Muscle layer of duodenum (tissue), 2 donors: ENCODE data around the gene AGBL3.
A peak's percentile ranks its signal among the peaks of the same experiment; 100 is the strongest.
"Not testable (repeated sequence)": the region's sequence is repeated elsewhere in the genome, so short reads cannot be mapped to it uniquely, and the experiment has no call there.

ENCODE experiments used
- H3K27ac ChIP-seq: one replicate; pipeline ENCODE4 v1.7.0; 2013; ENCODE audit warnings: mild to moderate bottlenecking, low read length
- H3K27me3 ChIP-seq: one replicate; pipeline ENCODE4 v1.7.0; 2013; ENCODE audit warnings: low read depth, mild to moderate bottlenecking, control low read depth, low read length
- H3K36me3 ChIP-seq, 2 donors: one replicate each; pipeline ENCODE4 v1.7.0; 2013; ENCODE audit warnings: low read length in 2 of 2, control low read depth in 1 of 2, mild to moderate bottlenecking in 1 of 2; ENCODE audit not compliant: insufficient read depth in 2 of 2, control insufficient read depth in 1 of 2
- H3K4me1 ChIP-seq, 2 donors: one replicate each; pipeline ENCODE4 v1.7.0; 2013; ENCODE audit warnings: low read length in 2 of 2, mild to moderate bottlenecking in 2 of 2, control low read depth in 1 of 2, moderate library complexity in 1 of 2; ENCODE audit not compliant: insufficient read depth in 2 of 2, control insufficient read depth in 1 of 2
- H3K4me3 ChIP-seq, 2 donors: one replicate each; pipeline ENCODE4 v1.7.0; 2013; ENCODE audit warnings: low read length in 2 of 2, low read depth in 1 of 2, mild to moderate bottlenecking in 1 of 2
- H3K9me3 ChIP-seq, 2 donors: one replicate each; pipeline ENCODE4 v1.7.0; 2013; ENCODE audit warnings: low read length in 2 of 2, control low read depth in 1 of 2, mild to moderate bottlenecking in 1 of 2; ENCODE audit not compliant: control insufficient read depth in 1 of 2
- donor health status: healthy.

AGBL3 gene

GRCh38 chr7:135111379-135111778, 125.1 kb downstream of the AGBL3 start:
- Histone ChIP-seq H3K27ac (no peak overlapping the region), H3K27me3 (no peaks in the 10 kb centered on the region), H3K9me3 (no peaks in the 10 kb centered on the region), H3K4me3 (no peak overlapping the region), H3K36me3 (no peaks in the 10 kb centered on the region), H3K4me1 (no peaks in the 10 kb centered on the region)

GRCh38 chr7:135114622-135115021, 128.3 kb downstream of the AGBL3 start:
- Histone ChIP-seq H3K27ac (no peak overlapping the region), H3K9me3 (no peaks in the 10 kb centered on the region), H3K36me3 (no peaks in the 10 kb centered on the region), H3K27me3 (no peaks in the 10 kb centered on the region), H3K4me1 (no peaks in the 10 kb centered on the region), H3K4me3 (no peak overlapping the region)

- Histone ChIP-seq H3K9me3 (peaks cover 0 to 2% of the 10 kb centered on the region in 2 donors), H3K36me3 (no peaks in the 10 kb centered on the region), H3K4me1 (no peaks in the 10 kb centered on the region), H3K4me3 (no peak overlapping the region), H3K27ac (no peak overlapping the region), H3K27me3 (no peaks in the 10 kb centered on the region)
These were observed 130.8 kb downstream of the AGBL3 start for GRCh38 chr7:135117096-135117495.

- Histone ChIP-seq H3K4me1 (no peaks in the 10 kb centered on the region), H3K4me3 (no peak overlapping the region), H3K27ac (no peak overlapping the region), H3K9me3 (peaks cover 0 to 4% of the 10 kb centered on the region in 2 donors), H3K27me3 (no peaks in the 10 kb centered on the region), H3K36me3 (no peaks in the 10 kb centered on the region)
These were observed 135.6 kb downstream of the AGBL3 start for GRCh38 chr7:135121868-135122267.

GRCh38 chr7:135124631-135125030, 138.3 kb downstream of the AGBL3 start:
- H3K4me1 ChIP-seq, H3K9me3 ChIP-seq, H3K27ac ChIP-seq, H3K27me3 ChIP-seq, H3K4me3 ChIP-seq, H3K36me3 ChIP-seq: not testable (repeated sequence)

GRCh38 chr7:135128931-135129330, 142.6 kb downstream of the AGBL3 start:
- no peak overlapping the region for H3K27ac ChIP-seq
- H3K36me3 ChIP-seq, result no peaks in the 10 kb centered on the region
- no peak overlapping the region for H3K4me3 ChIP-seq
- H3K4me1 ChIP-seq, result no peaks in the 10 kb centered on the region
- H3K9me3 ChIP-seq, result peaks cover 0 to 5% of the 10 kb centered on the region in 2 donors
- H3K27me3 ChIP-seq, result no peaks in the 10 kb centered on the region

GRCh38 chr7:135129579-135129978, 143.3 kb downstream of the AGBL3 start:
- H3K9me3 ChIP-seq, result peaks cover 0 to 4% of the 10 kb centered on the region in 2 donors
- H3K4me3 ChIP-seq, result no peak overlapping the region
- no peak overlapping the region for H3K27ac ChIP-seq

GRCh38 chr7:135143885-135144668, 157.8 kb downstream of the AGBL3 start:
- H3K4me3 ChIP-seq, result no peak overlapping the region
- H3K4me1 ChIP-seq, result peaks cover 1 to 7% of the 10 kb centered on the region in 2 donors
- H3K36me3 ChIP-seq, result no peaks in the 10 kb centered on the region
- H3K27me3 ChIP-seq, result no peaks in the 10 kb centered on the region
- no peak overlapping the region for H3K27ac ChIP-seq
- H3K9me3 ChIP-seq, result no peaks in the 10 kb centered on the region

More at GRCh38 chr7:135129579-135129978, 143.3 kb downstream of the AGBL3 start:
- Histone ChIP-seq H3K27me3 (no peaks in the 10 kb centered on the region), H3K4me1 (no peaks in the 10 kb centered on the region), H3K36me3 (no peaks in the 10 kb centered on the region)

- Histone ChIP-seq H3K36me3 (peaks cover 0 to 10% of the 10 kb centered on the region in 2 donors), H3K27ac (peak overlapping the region; percentile 100), H3K4me3 (peak overlapping the region; percentile 71 to 94), H3K9me3 (no peaks in the 10 kb centered on the region), H3K27me3 (no peaks in the 10 kb centered on the region), H3K4me1 (peaks cover 5 to 7% of the 10 kb centered on the region in 2 donors)
These were observed 161.1 kb downstream of the AGBL3 start for GRCh38 chr7:135147341-135147898.

- Histone ChIP-seq H3K4me1 (peaks cover 5 to 7% of the 10 kb centered on the region in 2 donors), H3K4me3 (peak within 1 kb of the TSS; percentile 71 to 94)
These were observed 161.8 kb downstream of the AGBL3 start, which contains the start of gene TMEM140 for GRCh38 chr7:135147899-135148721. TMEM140 (plus strand) TSS chr7:135148072; CDS start chr7:135164442, 16,370 bp downstream.

More at GRCh38 chr7:135147899-135148721, 161.8 kb downstream of the AGBL3 start, which contains the start of gene TMEM140:
- H3K9me3 ChIP-seq, result no peaks in the 10 kb centered on the region
- peaks cover 0 to 10% of the 10 kb centered on the region in 2 donors for H3K36me3 ChIP-seq
- H3K27me3 ChIP-seq, result no peaks in the 10 kb centered on the region
- H3K27ac ChIP-seq, result peak within 1 kb of the TSS; percentile 100
